GM15510 (cell line): Measurements from ENCODE around the gene ADAMTS17.

Experiments used
- POLR2A ChIP-seq: IDR thresholded peaks from 3 replicates; pipeline ENCODE4 v1.6.1; 2011; ENCODE audit warnings: borderline replicate concordance; ENCODE audit not compliant: insufficient read length; ENCODE audit errors: extremely low read depth

The ADAMTS17 gene

GRCh38 chr15:100048736-100049135 is 293.0 kb downstream of the ADAMTS17 start:
- TF ChIP-seq POLR2A, result no peak

GRCh38 chr15:100043692-100044091 is 298.1 kb downstream of the ADAMTS17 start:
- TF ChIP-seq POLR2A, result no peak

DNA sequence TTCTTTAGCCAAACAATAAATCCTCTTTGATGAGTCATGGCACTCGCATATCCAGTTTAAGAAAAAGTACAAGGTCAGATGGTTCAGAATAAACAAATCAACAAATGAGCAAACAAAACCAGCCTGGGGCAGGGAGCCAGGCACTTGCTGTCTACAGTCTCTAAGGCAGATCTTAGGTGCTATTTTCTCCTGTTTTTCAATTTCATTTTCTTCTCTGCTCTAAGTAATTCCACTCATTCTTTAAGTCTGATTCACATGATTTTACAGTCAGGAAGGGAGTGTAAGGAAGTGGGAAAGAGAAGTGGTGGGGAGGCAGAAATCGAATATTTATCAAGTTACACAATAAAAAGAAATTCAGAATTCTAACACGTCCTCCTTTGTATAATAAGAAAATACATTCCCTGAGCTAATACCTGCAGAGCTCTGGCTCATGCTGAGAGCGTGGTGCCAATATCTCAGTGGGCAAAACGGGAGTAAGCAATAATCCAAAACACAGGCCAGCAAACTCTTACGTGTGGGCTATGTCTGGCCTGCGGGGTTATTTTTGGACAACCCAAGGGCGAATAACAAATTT is 298.6 kb downstream of the ADAMTS17 start:
- TF ChIP-seq POLR2A, result no peak

DNA sequence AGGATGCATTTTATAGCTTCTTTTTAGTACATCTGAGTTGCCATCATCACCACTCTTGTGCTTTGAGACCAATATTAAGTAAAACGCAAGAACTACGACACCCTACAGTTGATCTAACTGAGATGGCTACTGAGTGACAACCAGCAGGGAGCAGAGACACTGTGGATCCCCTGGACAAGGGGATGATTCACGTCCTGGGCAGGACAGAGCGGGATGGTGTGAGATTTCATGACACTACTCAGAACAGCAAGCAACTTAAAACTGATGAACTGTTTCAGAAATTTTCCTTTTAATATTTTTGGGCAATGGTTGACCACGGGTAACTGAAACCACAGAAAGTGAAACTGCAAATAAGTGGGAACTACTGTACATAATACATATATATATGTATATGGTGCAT is 299.2 kb downstream of the ADAMTS17 start:
- no peak for TF ChIP-seq POLR2A

- TF ChIP-seq POLR2A, result no peak
Measured at GRCh38 chr15:100041127-100041828, 300.5 kb downstream of the ADAMTS17 start.

DNA sequence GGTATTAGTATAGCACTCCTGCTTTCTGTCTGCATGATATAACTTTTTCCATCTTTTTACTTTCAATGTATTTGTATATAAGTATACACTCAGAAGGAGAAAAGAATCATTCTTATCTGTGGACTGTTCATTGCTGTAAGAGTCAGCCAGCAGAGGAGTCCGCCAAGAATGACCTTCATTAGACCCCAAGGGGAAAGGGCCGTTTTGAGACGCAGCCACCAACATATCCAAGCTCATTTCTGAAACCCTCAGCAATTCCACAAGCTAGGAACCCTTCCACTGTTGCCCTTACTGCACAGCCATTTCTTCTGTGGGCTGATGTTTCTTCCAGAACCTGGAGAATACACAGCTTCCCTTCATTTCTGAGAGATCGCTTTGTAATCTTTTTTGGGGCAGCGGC is 301.8 kb downstream of the ADAMTS17 start:
- no peak for TF ChIP-seq POLR2A

GRCh38 chr15:100038736-100039135 is 303.0 kb downstream of the ADAMTS17 start:
- no peak for TF ChIP-seq POLR2A

- no peak for TF ChIP-seq POLR2A
Measured at GRCh38 chr15:100037901-100038300, 303.9 kb downstream of the ADAMTS17 start.

DNA sequence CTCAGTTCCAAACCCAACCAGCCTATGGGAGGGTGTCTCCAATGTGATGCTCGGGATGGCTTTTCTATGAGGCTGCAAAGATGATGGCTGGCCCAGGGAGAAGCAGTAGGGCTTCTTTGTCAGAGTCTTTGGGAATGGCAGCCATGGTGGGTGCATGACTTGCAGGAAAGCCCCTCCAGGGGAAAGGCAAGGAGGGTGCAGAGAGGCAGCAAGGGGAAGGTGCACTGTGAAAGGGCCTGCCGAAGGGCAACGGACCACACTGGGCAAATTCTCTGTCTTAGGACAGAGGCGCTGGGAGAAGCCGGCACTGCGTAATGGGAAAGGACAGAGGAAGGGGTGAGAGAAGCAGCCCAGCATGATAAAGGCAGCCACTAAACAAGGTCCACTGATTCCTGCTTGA is 305.8 kb downstream of the ADAMTS17 start:
- TF ChIP-seq POLR2A, result no peak

DNA sequence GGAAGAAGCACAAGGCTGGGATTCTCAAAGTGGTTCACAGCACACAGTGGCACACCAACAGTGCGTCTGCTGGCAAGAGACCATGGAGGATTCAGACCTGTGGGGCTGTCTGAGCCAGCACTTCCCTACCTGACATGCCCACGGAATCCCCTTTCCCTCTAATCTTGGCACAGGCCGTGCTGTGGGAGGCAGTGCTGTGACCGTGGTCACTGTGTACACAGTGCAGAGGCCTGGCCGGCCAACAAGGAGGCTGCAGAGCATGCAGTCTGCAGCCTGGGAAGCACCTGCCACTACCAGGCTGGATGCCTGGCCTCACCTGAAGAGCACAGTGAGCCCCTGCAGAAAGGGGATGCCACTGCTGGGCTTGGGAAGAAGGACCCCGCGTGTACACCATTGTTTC is 307.6 kb downstream of the ADAMTS17 start:
- TF ChIP-seq POLR2A, result no peak

DNA sequence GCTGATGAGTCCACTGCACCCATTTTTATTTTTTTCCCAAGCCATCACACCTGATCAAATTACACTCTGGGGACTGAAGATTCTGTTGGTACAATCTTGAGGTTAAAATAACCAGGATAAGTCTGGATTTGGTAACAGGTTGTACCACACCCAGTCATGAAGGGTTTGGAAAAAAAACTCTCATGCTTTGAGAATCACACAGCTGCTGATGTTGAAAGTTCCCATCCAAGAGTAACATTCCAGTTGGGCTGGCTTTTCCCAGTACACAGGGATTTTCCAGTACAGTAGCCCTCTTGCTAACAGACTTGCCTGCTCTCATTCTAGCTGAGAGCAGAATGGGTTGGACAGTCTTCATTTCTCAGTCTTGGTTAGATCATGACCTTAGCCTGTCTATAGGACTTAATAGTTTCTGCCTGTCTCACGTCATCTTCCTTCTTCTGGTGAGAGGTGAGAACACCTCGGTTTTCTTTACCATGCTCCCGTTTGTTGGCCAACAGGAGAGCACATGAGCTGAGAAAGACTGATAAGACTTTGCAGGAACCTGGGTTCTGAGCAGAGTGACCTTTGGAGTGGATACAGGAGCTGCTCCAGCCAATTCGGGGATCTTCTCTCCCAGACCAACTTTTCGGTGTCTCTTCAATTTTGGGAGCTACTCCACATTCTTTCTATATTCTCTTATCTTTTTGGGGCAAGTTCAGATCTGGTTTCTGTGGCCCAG is 308.5 kb downstream of the ADAMTS17 start:
- no peak for TF ChIP-seq POLR2A

DNA sequence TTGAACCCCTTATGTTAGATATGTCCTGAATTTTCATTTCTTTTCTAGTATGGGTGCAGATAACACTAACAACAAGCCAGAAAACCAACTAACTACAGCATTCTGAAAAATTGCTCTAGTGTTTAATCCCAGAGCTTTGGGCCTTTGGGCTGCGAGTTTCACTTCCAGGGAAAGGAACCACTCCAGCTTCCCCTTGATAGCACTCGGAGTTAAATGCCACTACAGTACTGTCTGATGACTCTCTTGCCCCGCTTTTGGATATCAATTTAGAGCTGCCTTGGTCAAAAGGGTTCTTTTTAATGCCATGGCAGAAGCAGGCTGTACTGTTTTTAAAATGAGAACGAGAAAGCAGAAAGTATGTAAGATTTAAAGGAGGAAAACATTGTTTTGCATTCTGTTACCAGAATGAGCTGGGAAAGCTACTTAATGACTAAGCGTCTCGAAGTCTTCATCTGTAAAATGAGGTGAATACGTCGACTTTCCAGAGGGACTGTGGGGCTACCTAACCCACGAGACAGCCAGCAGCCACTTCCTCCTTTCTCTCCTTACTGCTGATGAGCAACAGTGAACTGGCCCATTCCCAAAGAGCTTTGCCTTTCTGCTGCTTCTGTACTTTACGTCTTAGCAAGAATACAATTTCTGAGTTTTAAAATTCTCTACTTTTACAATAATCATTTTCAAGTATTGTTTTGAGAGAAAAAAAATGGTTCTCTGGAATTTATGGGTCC is 309.3 kb downstream of the ADAMTS17 start:
- TF ChIP-seq POLR2A, result no peak

- TF ChIP-seq POLR2A, result no peak
Measured at GRCh38 chr15:100031665-100032357, 310.0 kb downstream of the ADAMTS17 start.

DNA sequence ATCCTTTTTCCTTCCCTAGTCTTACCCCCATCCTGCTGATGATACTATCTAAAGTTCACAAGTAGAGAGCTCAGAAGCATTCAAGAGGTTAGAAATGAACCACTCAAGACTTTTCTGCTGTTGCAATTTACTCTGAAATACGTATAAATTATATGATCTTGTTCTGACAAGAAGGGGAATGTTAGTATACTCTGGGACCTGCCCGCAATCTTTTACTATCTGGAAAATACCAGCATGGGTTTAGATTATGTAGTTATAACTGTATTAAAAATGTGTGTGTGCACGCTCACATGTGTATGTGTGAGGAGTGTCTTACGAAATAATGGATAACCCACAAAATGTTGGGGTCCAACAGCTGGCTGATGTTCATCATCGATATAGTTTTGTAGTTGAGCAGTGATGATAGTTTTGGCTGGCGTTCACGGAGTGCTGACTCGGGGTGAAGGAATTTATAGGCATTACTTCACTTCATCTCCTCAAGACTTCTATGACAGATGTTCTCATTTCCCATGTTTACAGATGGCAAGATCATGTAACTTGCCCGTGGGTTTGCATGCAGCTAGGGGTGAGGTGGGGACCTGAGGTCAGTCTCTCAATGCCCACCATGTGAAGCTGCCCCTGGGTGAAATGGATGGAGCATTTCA is 311.1 kb downstream of the ADAMTS17 start:
- no peak for TF ChIP-seq POLR2A
